Neutrophil (primary cell): ENCODE results near the gene PLEKHA3.

Experiments used
- H3K27ac ChIP-seq: fragments of 200-600 bp; sonication (generic); 2 replicates; pipeline ENCODE4 v1.5.1; 2016; ENCODE audit warnings: mild to moderate bottlenecking, moderate library complexity
- H3K27me3 ChIP-seq: fragments of 200-600 bp; sonication (generic); 2 replicates; pipeline ENCODE4 v1.6.0; 2016; ENCODE audit warnings: mild to moderate bottlenecking
- H3K36me3 ChIP-seq: fragments of 200-600 bp; sonication (generic); 2 replicates; pipeline ENCODE4 v1.5.1; 2017
- H3K4me1 ChIP-seq, 2 experiments: fragments of 200-600 bp in 1 of 2; sonication (generic) in 1 of 2; 1 replicate in 1 of 2; 2 replicates in 1 of 2; pipeline versions ENCODE4 v1.5.1 to v1.6.1; 2013 to 2016; ENCODE audit warnings: low read depth in 1 of 2, low read length in 1 of 2, mild to moderate bottlenecking in 1 of 2, moderate library complexity in 1 of 2; ENCODE audit not compliant: control insufficient read depth in 1 of 2, insufficient read depth in 1 of 2
- H3K4me3 ChIP-seq, 2 experiments: fragments of 200-600 bp in 1 of 2; sonication (generic) in 1 of 2; 1 replicate in 1 of 2; 2 replicates in 1 of 2; pipeline ENCODE4 v1.5.1; 2013 to 2016; ENCODE audit warnings: low read depth in 1 of 2, low read length in 1 of 2, mild to moderate bottlenecking in 1 of 2, moderate library complexity in 1 of 2
- H3K9me3 ChIP-seq: fragments of 200-600 bp; sonication (generic); 2 replicates; pipeline ENCODE4 v1.5.1; 2016
- CTCF ChIP-seq: fragments of 200-600 bp; sonication (generic); IDR thresholded peaks from 2 replicates; pipeline ENCODE4 v1.5.1; 2016; ENCODE audit warnings: antibody characterized with exemption

Gene PLEKHA3

GRCh38 chr2:178530625-178531142, 50.4 kb downstream of the PLEKHA3 start:
- Histone ChIP-seq H3K27ac (peak overlapping the region; percentile 92), H3K4me3 (peak overlapping the region; percentile 67 to 70), H3K9me3 (no peaks in the 10 kb centered on the region), H3K4me1 (peaks cover 99 to 100% of the 10 kb centered on the region in 2 experiments), H3K36me3 (peaks cover 5% of the 10 kb centered on the region), H3K27me3 (no peaks in the 10 kb centered on the region)
- no peak for TF ChIP-seq CTCF

- Histone ChIP-seq H3K27me3 (no peaks in the 10 kb centered on the region), H3K9me3 (no peaks in the 10 kb centered on the region), H3K4me3 (peak overlapping the region; percentile 67 to 70), H3K4me1 (peaks cover 97 to 100% of the 10 kb centered on the region in 2 experiments), H3K27ac (peak overlapping the region; percentile 92), H3K36me3 (peaks cover 9% of the 10 kb centered on the region)
- TF ChIP-seq CTCF, result no peak
Observed at GRCh38 chr2:178531168-178531567, 50.9 kb downstream of the PLEKHA3 start.

GRCh38 chr2:178536037-178536436, 55.8 kb downstream of the PLEKHA3 start:
- Histone ChIP-seq H3K4me3 (no peak overlapping the region), H3K27ac (peak overlapping the region; percentile 92), H3K9me3 (no peaks in the 10 kb centered on the region), H3K36me3 (peaks cover 50% of the 10 kb centered on the region), H3K27me3 (no peaks in the 10 kb centered on the region), H3K4me1 (peaks cover 55 to 63% of the 10 kb centered on the region in 2 experiments)
- TF ChIP-seq CTCF, result no peak

GRCh38 chr2:178542161-178542560, 61.9 kb downstream of the PLEKHA3 start:
- TF ChIP-seq CTCF, result no peak
- H3K4me3 ChIP-seq, result no peak overlapping the region
- H3K27ac ChIP-seq, result peak overlapping the region; percentile 28
- peaks cover 6 to 10% of the 10 kb centered on the region in 2 experiments for H3K4me1 ChIP-seq
- no peaks in the 10 kb centered on the region for H3K9me3 ChIP-seq
- no peaks in the 10 kb centered on the region for H3K27me3 ChIP-seq
- peaks cover 93% of the 10 kb centered on the region for H3K36me3 ChIP-seq

- Histone ChIP-seq H3K36me3 (peaks cover 93% of the 10 kb centered on the region), H3K27ac (peak overlapping the region; percentile 28), H3K27me3 (no peaks in the 10 kb centered on the region), H3K9me3 (no peaks in the 10 kb centered on the region), H3K4me1 (peaks cover 6 to 10% of the 10 kb centered on the region in 2 experiments), H3K4me3 (no peak overlapping the region)
- TF ChIP-seq CTCF, result no peak
Observed at GRCh38 chr2:178542569-178542968, 62.3 kb downstream of the PLEKHA3 start.
